Activated CD4-positive, CD25-positive, alpha-beta regulatory T cell treated with anti-CD3 and anti-CD28 coated beads, Interleukin-2, amount 50 U/mL, for 24 hours (primary cell): ENCODE data around the gene DPYD.

Experiments used
- ATAC-seq, 2 donors: fragments of 150-1000 bp; cut with Tn5 transposase; one replicate each; pipeline ENCODE4 v1.10.0; 2021; ENCODE audit warnings: mild to moderate bottlenecking in 1 of 2, moderate library complexity in 1 of 2

Gene DPYD

DNA sequence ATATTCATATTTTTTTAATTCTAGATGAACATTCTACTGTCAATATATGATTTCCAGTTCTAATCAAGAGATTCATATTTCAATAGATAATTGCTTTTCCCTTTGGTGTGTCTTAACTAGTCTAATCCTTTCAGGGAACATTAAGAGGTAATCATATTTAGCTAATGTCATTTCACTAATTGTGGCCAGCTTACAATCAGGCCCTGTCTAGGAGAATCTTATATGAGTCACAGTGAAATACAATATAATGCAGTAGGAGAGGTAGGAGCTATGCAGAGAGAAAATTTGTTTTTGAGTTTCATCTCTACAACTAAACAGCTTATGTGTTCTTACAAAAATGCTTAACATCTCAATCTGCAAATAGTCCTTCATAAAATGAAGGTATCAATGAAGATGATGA lies 85.9 kb downstream of the DPYD start:
- no peak for ATAC-seq

DNA sequence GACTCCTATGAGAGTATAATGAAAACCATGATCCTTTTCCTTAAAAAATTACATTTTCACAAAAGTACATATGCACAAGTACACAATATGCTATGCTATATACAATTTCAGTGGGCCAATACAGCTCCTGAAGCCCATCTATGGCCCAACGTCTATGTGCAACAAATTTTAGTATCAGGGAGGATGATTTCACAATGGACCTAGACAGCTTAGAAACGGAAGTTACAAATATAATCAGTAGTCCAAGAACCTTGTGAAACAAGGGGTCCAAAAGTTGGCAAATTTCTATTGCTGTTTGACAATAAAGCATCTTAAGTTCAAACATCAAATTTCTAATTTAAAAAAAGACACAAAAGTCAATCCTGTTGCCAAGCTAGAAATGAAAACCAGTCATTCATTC lies 87.0 kb downstream of the DPYD start:
- ATAC-seq = no peak

DNA sequence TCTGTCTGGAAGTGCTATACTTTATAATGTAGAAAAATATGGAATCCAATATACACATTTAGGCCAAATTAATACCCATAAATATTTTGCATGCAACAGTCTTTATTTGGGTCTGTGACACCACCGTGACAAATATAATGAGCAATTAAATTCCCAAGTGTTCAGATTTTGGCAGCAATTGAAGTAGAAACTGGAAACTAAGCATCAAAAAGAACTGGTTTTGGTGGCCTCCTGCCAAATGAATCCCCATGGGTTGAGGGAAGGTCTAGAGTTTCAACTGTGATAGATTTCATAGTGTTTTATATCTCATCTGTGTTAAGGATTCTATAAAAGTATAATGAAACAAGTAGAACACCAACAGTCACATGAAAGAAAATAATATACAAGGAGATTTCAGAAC lies 88.4 kb downstream of the DPYD start:
- ATAC-seq = no peak

DNA sequence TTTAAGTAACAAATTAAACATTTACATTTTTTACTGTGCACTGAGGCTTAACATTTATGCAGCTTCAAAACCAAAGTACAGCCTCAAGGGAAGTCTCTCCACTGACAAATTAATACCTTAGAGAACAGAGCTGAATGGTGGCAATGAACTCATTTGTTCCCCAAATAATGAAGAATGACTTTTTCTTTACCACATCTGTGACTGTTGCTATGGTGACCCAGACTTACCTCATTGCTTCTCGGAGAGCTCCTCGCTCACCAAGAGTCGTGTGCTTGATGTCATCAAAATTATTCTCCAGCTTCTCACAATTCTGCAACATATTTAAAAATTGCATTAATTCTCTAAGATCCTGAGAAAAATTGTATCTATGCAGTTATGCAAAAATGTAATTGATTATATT lies 92.9 kb downstream of the DPYD start:
- peak; percentile 60 to 64 for ATAC-seq

DNA sequence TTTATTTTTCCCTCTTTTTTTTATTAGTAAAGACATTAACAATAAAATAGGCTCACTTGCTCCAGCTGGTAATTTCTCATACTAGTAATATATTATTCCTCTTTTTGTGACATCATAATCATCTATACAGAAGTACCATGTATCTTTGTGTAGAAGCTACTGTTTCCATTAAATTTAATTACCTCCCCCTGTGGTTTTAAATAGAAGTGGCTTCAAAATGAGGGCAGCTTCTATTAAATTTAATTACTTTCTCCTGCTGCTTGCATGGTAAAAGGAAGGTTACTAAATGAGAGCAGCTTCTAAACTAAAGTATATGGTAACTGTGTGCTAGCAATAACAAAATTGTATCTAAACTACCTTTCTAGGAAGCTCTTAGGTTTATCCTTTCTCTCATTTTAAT lies 94.0 kb downstream of the DPYD start:
- ATAC-seq = no peak

DNA sequence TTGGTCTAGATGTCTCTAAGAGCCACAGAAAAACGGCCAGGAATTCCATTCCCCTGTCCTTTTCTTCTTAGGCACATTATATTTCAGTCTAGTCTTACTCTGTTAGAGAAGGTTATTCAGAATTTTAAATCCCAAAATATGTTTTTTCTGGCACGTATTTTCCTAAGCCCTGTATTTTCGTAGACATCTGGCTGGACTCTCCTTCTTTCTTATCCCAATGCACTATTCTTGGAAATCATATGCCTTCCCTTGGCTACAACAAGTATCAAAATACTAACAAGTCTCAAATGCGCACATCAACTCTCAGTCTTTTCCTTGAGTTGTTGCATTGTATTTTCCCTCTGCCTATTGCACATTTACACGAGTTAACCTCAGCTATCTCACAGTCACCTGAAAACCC lies 96.2 kb downstream of the DPYD start:
- no peak for ATAC-seq

DNA sequence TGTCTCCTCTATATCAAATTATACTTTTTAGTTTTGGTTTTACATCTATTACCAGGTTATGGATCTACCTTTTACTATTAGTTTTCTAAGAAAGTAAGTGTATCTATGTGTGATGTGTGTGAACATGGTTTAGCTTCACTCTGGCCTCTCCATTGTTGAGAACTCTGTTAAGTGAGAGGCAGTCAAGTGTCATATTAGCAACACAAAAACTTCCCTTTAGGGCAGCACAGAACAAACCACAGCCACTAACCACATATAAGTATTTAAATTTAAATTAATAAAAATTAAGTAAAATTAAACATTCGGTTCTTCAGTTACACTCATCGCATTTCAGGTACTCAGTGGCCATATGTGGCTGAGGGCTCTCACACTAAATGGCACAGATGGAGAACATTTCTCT lies 96.6 kb downstream of the DPYD start:
- ATAC-seq = no peak

DNA sequence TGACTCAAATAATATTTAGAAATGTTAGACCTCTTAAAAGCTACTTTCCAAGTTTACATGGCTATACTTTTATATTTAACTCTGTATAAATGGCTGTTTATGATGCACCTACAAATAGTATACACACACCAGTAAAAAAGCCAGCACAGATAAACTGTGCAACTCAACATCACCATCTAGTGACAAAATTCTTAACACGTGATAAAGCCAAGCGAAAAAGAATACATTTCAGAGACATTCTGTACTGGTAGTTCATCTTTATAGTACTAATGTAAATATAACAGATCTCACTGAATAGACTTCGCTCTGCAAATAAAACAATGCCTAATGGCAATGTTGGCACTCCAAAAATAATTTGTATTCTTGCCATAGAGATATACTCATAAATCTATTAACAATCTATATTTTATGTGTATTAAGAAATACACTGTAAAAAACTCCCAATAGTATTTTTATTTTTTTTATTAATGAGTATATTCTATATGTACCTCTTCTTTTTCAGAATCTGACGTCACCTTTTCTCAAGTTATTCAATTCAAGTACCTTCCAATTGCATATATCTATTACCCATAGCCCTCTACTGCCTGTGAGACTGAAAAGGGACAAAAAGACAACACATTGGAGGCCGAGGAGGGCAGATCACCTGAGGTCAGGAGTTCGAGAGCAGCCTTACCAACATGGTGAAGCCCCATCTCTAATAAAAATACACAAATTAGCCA lies 100.2 kb downstream of the DPYD start:
- no peak for ATAC-seq

DNA sequence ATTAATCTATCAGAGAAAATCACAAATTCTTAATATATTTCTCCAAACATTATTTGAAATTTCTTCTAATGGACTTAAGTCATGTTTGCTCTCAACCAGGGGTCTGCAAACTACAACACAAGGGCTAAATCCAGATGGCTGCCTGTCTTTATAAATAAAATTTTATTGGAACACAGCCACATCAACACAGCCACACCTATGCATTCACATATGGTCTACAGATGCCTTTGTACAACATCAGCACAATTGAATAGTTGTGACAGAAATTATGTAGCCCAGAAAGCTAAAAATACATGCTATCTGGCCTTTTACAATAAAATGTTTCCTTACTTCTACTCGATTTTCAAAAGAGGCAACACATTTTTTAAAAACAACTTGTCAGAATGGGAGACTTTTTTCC lies 103.9 kb downstream of the DPYD start:
- ATAC-seq = no peak

DNA sequence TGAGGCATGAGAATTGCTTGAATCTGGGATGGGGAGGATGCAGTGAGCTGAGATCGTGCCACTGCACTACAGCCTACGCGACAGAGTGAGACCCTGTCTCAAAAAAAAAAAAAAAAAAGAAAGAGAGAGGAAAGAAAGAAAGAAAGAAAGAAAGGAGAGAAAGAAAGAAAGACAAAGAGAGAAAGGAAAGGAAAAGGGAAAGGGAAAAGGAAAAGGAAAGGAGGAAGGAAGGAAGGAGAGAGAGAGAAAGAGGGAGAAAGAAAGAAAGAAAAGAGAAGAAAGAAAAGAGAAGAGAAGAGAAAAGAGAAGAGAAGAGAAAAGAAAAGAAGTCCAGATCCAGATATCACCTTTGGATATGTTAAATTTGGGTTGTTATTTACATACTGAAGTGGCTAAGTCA lies 106.0 kb downstream of the DPYD start:
- no peak for ATAC-seq

DNA sequence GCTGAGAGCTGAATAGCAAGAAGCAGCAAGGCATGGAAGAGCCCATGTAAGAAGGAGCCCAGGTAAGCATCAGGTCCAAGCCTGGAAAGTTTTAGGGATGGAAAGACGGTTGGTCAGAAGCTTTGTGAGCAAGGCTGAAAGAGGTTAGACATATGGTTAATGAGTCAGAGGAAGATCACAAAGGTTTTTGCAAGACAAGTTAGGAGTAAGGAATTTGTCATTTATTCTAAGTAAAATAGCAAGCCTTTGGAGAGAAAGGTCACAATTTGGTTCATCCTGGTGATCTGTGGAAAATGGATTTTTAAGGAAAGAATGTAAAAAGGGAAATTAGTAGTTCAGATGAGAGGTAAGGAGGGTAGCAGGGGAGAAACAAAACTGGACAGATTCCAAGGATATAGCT lies 106.7 kb downstream of the DPYD start:
- ATAC-seq = no peak

DNA sequence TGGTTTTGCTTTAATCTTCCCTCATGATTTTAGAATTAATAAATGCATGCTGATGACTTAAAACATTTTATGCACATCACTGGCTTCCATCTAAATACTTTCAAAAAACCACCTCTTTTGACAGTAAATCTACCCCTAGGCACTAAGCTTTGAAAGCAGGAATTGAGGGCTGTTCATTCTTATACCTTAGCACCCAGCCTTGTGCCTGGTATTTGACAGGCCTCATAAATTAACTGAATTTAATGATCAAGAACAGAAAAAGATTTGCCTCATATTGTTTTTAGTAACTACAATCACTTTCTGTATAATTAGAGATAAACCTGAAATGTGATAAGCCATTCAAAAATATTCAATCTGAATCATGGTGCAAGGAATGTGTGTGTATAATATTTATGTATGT lies 108.8 kb downstream of the DPYD start:
- ATAC-seq = no peak

DNA sequence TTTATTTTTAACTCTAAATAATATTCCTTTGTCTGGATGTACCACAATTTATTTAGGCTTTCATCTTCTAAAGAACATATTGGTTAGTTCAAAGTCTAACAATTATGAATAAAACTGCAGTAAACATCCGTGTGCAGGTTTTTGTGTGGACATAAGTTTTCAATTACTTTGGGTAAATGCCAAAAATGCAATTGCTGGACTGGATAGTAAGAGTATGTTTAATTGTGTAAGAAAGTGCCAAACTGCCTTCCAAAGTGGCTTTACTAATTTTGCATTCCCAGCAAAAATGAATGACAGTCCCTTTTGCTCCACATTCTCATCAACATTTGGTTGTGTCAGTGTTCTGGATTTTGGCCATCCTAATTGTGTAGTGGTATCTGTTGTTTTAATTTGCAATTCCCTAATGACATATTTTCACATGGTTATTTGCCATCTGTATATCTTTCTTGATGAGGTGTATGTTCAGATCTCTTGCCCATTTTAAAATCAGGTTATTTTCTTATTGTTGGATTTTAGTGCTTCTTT lies 113.8 kb downstream of the DPYD start:
- no peak for ATAC-seq

DNA sequence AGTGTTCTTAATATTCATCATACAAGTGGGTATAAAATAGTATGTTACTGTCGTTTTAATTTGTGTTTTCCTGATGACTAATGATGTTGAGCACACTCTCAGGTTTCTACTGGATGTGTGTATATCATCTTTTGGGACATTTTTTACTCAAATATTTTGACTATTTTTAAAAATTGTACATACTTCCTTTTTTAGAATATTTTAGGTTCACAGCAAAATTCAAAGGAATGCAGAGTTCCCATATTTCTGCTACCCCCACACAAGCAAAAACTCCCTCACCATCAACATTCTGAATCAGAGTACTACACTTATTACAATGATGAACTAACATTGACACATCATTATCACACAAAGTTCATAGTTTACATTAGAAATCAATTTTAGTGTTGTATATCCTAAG lies 114.5 kb downstream of the DPYD start:
- no peak for ATAC-seq

DNA sequence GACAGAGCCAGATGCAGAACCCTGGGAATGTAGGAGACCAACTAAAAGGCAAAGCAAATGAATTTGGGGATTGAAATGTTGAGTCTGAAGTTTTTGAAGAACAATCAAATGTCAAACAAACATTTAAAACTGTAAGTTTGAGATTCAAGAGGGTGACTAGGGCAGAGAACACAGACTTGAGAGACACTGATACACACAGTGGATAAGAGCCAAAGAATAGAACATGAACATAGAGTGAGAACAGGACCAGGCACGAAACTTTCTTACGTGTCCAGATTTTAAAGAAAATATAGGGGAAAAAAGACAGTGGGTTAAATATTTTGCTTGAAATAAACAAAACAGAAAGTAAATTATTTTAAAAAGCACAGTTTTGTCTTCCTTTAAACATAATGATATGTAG lies 115.7 kb downstream of the DPYD start:
- ATAC-seq = no peak

DNA sequence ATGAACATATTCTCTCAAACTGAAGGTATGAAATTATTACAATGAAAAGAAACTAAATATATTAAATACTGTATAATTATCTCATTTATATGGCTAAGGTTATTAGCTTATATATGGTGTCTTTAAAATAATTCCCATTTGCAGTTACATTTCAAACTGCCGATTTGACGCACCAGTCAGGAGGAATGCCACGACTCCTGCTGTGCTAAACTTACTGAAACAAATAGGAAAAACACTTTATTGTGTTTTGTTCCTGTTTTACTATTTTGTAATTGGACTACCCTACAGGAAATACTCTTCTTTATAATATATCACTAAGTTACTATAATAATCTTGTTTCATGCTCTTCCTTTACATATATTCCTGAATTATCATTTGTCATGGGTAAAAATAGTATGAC lies 117.8 kb downstream of the DPYD start:
- no peak for ATAC-seq

DNA sequence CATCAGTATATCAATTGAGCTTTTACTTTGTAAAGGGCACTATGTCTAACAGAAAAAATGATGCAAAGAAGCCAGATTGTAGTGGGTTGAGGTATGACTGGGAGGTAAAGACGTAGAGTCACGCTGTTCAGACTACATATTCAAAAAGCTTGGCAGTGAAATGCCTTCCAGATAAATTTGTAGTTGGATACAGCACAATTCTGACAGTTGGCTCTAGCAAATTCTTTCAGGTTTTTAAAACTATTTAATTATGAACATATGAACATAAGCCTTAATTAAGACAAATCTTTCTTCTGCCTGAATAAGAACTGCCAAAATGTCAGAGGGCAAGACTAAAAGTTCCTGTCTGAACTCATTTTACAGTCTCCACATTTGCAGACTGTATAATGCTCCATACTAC lies 118.8 kb downstream of the DPYD start:
- ATAC-seq = no peak

DNA sequence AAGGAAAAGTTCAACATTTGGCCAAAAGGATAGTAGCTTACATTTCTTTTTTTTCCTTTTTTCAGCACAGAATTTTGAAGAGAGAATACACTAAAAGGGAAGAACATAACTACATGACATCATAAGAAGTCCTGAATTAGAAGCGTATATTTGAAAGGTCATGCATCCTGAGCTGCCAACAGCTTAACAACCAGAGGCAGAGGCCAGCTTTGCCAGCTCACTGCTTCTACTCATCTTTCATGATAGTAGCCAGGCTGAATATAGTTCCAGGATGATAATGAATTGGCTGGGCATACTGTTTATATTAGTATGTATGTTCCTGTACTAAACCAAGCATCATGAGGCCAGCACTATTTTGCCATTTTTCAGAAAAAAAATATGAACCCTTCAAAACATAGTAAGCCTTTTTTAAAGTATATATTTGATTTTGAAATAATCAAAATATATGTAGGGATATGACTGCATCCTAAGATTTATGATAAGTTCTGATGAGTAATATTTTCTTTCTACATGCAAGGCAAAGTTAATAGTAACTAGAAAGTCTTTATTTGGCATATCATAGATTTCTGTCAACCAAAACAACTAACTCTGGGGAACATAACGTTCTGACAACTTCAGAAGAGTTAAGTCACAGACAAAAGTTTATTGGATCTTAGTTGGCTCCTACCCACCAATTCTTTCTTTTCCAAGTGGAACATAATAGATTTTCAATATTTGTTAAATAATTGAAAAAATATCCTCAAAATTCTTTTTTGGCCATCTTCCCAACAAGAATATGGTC lies 123.2 kb downstream of the DPYD start:
- no peak for ATAC-seq

DNA sequence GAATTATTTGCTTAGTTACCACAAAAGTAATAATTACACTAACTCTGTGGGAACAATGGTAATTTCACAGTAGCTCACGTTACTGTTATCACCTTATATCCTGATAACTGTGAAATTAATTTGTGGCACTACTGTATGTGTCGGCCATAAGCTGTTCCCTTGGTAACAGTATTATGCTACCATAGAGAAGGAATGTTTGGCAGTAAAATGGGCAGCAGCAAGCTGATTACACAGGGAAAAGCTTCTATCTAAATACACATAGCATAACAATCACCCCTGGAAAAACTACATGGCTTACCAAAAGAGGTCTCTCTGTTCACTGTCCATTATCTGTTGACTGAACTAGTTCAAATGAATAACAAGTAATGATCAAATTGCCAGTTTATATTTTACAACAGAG lies 124.1 kb downstream of the DPYD start:
- ATAC-seq = no peak

DNA sequence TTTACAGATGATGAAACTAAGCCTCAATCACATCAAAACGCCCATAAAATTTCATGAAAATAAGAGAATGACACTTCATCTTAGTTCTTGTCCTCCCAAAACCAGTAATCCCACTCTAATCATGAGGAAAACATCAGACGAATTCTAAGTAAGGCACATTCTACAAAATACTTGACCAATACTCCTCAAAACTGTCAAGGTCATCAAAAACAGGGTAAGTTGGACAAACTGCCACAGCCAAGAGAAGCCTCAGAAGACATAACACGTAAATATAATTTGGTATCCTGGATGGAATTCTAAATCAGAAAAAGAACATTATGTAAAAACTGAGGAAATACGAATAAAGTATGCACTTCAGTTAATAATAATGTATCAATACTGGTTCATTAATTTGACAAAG lies 128.2 kb downstream of the DPYD start:
- no peak for ATAC-seq

DNA sequence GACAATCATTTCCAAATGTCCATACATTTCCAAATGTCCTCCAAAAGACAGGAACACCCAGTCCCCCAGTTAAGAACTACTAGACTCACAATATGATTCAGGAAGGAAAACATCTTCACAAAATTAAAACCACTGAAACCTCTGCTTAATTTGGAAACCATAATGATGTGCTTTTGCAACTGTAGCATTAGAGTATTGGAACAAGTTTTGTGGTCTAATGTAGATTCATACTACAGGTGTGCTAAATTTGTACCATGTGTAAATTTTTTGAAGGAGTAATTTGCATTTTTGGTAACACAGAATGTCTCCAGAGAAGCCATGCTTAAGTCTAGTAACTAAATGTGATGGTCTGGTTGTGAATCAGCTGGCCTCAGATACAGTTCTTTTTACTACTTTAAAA lies 129.6 kb downstream of the DPYD start:
- peak; percentile 73 to 84 for ATAC-seq

DNA sequence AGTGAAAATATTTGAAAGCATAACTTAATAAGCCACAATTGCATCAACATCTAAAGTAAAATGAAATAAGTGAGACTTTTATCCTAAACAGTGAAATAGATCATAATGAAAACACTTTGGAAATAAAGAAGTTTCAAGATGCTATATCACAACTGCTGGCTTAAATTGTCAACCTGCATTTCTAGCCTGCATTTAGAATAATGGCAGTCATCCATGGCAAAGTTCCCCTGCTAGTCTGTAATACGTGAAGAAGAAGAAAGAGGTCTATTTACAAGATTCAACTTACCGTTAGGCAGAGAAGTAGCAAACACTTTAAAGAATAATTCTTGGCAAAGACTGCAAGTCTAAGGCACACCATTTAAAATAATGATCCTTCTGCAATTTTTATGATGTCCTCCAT lies 133.6 kb downstream of the DPYD start:
- ATAC-seq = no peak

DNA sequence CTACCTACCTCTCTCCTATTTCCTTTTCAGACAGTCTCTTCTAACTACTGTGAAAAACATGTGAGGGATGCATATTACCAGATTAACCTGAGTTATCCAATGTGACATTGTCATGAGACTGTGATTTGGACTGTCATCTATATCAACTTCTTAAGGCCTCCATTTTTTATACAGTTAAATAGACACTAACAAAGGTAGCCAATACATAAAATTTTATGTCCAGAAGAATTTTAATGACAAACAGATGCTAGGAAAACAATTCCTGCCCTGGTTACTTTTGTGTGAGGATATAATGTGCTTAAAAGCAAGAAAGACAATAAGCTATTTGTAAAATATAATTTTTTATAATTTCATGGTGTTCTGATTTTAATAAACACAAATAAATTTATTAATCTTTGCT lies 136.2 kb downstream of the DPYD start:
- no peak for ATAC-seq

DNA sequence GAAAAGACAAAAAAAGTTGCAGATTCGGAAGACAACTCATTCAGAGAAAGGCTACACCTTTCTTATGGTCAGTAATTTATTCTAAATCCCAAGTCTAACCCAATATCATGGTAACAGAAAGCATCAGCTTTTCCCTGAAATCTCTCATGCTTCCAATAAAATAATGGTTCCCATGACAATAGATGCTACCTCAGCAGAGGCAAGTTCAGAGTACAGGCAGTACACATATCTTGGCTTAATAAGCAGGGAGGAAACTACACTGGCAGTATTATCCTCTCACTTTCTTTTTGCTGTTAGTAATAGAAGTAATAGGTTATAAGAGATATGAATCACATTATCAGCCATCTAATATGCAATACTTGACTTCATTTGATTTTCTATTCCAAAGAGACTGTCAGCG lies 137.1 kb downstream of the DPYD start:
- ATAC-seq = no peak
